ENCODE results near the gene ETS1.

The ETS1 gene

DNA sequence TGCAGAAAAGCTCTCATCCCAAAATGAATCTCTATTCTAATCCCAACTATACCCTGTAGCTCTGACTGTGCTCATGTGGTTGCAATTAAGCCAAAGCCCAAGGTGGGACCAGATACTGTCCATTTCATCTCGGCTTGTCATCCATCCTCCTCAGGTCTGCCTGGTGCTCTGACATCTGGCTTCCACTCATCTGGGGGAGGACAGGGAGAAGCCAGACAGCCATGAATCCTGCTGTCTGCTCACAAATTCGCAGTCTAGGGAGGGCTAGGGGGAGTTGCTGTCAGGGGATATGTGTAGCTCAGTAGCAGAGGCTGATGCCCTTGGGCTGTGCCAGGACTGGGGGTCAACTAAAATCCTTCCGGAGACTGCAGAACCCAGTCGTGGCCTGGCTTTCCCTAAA, 167.1 kb downstream of the ETS1 start:
- TF ChIP-seq, protein P1, sequence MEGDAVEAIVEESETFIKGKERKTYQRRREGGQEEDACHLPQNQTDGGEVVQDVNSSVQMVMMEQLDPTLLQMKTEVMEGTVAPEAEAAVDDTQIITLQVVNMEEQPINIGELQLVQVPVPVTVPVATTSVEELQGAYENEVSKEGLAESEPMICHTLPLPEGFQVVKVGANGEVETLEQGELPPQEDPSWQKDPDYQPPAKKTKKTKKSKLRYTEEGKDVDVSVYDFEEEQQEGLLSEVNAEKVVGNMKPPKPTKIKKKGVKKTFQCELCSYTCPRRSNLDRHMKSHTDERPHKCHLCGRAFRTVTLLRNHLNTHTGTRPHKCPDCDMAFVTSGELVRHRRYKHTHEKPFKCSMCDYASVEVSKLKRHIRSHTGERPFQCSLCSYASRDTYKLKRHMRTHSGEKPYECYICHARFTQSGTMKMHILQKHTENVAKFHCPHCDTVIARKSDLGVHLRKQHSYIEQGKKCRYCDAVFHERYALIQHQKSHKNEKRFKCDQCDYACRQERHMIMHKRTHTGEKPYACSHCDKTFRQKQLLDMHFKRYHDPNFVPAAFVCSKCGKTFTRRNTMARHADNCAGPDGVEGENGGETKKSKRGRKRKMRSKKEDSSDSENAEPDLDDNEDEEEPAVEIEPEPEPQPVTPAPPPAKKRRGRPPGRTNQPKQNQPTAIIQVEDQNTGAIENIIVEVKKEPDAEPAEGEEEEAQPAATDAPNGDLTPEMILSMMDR (IDR thresholded peaks at IDR 0.05; ENCODE audit: low read depth, low read length): no peak
- DNase-seq (ENCODE audit: extremely low read depth, low read depth): no peak

DNA sequence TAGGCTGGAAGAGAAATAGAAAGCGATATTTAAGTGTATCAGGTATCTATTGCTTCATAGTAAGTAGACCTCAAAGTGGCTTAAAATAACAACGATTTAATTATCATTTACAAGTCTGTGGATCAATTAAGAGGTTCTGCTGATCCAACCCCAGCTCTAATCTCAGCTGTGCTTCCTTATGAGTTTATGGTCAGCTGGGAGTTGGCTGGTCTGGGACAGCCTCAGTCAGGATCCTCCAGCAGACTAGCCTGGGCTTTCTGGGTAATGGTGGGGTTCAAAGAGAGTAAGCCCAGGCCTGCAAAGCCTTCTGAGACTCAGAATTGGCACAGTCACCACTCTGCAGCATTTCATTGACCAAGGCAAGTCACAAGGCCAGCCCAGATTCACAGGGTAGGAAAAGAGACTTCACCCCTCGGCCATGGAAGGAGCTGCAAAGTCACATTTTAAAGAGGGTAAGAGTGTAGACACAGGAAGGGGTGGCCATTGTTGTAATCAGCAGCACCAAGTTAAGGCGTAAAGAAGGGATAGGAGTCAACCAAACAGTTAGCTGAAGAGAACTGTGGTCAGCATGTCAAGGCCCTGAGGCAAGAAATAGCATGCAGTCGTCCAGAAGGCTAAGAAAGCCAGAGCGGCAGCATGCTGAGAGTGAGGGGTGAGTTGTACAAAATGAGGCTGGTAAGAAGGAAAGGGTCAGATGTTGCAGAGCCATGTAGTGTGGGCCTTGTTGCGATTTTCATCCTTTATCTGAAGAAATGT, 168.2 kb downstream of the ETS1 start:
- TF ChIP-seq, protein P1 (IDR thresholded peaks at IDR 0.05; ENCODE audit: low read depth, low read length): no peak
- DNase-seq (ENCODE audit: extremely low read depth, low read depth): no peak

DNA sequence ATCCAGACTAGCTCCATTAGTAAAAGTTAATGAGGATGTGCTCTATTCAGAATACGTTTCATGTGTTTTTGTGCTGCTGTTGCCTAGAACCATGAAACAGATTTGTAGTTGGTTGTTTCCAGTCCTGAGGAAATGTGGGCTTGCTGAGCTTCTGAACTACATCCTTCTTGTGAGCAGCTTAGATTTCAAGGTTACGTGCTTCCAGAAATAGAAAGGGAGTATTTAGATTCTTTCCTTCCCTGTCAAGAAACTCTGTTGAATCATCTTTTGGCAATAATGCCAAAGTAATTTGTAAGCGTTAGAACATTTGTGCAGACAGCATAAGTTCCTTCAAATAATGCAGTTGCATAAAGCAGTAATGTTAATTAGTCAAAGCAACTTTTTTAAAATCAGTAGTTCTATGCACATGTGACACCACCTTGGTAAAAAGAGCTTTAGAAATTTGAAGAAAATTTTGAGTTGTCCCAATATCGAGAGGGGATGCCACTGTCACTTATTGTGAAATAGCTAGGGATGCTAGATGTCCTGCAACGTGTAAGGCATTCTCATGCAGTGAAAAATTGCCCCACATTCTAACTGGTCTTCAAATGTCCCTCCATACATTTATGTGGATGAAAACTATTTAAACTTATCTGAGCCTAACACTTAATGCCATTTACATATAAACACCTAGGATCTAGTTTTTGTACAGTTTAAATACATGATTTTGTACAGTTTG, 169.6 kb downstream of the ETS1 start:
- TF ChIP-seq, protein P1 (IDR thresholded peaks at IDR 0.05; ENCODE audit: low read depth, low read length): no peak
- DNase-seq (ENCODE audit: extremely low read depth, low read depth): peak; percentile 82

DNA sequence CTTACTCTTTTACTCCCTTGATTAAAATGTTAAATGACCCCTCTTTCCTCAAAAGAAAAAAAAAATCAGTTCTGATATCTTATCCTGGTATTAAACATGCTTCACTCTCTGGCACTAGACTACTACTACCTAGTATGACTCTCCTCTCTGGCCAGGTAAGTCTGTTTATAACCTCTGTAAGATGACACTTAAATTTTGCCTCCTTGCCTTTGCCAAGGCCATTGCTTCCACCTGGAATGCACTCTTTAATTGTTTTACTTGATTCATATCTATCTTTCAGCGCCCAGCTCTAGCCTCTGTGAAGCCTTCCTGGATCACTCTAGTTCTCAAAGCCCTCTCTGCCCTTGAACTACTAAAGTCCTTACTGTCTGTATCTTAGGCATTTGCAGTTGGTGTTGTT, 170.4 kb downstream of the ETS1 start:
- DNase-seq (ENCODE audit: extremely low read depth, low read depth): no peak
- TF ChIP-seq, protein P1 (IDR thresholded peaks at IDR 0.05; ENCODE audit: low read depth, low read length): no peak

DNA sequence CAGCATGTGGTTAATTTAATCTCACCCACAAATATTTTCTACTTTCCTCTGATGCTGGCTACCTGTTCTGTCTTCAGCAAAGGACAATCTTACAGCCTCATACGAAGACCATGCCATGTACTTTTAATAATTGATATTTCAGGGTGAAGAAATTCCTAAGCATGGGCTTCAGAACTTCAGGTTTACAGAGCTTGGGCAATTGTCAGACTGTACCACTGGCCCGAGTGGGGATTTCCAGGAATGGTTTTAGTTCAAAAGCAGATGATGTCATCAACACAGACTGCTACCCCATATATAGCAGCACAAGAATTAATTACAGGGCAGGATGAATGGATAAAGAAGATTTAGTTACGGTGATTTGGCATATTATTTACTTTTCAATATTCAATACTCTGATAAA, 171.8 kb downstream of the ETS1 start:
- no peak for DNase-seq (ENCODE audit: extremely low read depth, low read depth)
- TF ChIP-seq, protein P1 (IDR thresholded peaks at IDR 0.05; ENCODE audit: low read depth, low read length): no peak

DNA sequence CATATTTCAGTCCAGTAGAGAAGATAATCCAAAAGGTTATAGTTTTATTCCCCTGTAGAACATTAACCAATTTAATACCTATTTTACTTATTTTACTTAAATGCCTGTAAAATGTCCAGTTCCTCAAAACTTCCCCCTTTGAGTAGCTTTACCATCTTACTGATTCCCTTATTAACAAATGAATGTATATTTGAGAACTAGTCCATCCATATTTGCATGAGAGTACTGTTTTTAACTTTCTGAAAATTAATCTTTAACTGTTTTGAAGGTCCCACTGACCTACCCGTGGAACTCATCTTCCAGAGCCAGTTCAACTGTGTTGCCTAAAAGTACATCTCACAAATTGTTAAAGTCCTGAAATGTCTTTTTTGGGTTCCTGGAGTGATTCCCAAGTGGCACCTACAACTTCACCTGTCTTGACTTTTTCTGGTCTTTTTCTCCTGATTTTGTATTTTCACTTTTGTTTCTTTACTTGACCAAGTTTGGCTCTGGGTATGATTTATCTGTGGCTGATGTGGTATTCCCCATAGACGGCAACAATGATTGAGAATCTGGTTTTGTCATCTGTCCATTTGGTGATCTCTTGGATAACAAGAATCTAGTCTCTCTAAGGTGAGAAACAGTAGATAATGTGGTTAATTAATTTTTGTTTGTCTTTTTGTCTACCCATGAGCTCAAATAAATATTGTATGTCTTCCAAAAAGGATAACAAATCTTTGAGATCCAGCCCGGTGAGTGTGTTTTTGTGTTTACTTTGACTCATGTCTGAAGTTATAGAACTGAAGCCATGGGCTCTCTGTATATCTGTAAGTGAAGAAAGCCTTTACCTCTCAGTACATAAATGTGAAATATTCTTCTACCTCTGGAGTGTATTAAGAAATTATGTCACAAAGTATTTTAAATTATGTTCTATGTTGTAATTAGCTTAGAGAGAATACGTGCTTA, 174.2 kb downstream of the ETS1 start:
- DNase-seq (ENCODE audit: extremely low read depth, low read depth): no peak
- TF ChIP-seq, protein P1 (IDR thresholded peaks at IDR 0.05; ENCODE audit: low read depth, low read length): no peak
